Liver (tissue), 9 donors: ENCODE results near the gene PPCS. TPM values are rescaled to one million over a fixed set of nuclear protein-coding genes. Genes with fewer than 3 reads are reported as not detected.
"Not testable (repeated sequence)": the region's sequence is repeated elsewhere in the genome, so short reads cannot be mapped to it uniquely, and the experiment has no call there.

Source experiments
- DNase-seq: peaks from one replicate; pipeline ENCODE4 v3.0.0-alpha.2; 2017; ENCODE audit warnings: low spot score
- H3K27ac ChIP-seq, 2 donors: one replicate each; pipeline ENCODE4 v1.7.0; 2013; ENCODE audit warnings: inconsistent platforms in 2 of 2, low read length in 2 of 2, control low read depth in 1 of 2, low read depth in 1 of 2, mild to moderate bottlenecking in 1 of 2
- H3K27me3 ChIP-seq, 4 donors: one replicate each; pipeline versions ENCODE4 v1.6.1 to v1.7.0; 2013; ENCODE audit warnings: low read length in 3 of 4, inconsistent platforms in 1 of 4, mild to moderate bottlenecking in 1 of 4, moderate library complexity in 1 of 4; ENCODE audit not compliant: control insufficient read depth in 4 of 4, insufficient read depth in 4 of 4
- H3K36me3 ChIP-seq, 4 donors: one replicate each; pipeline versions ENCODE4 v1.6.1 to v1.7.0; 2013; ENCODE audit warnings: low read length in 3 of 4, mild to moderate bottlenecking in 3 of 4, low read depth in 1 of 4, moderate library complexity in 1 of 4; ENCODE audit not compliant: control insufficient read depth in 4 of 4, insufficient read depth in 3 of 4
- H3K4me1 ChIP-seq, 4 donors: one replicate each; pipeline versions ENCODE4 v1.6.1 to v1.7.0; 2013; ENCODE audit warnings: low read length in 3 of 4, mild to moderate bottlenecking in 3 of 4, moderate library complexity in 1 of 4; ENCODE audit not compliant: control insufficient read depth in 4 of 4, insufficient read depth in 4 of 4
- H3K4me3 ChIP-seq, 3 donors: one replicate each; pipeline versions ENCODE4 v1.6.1 to v1.7.0; 2013; ENCODE audit warnings: low read length in 3 of 3, control low read depth in 1 of 3, low read depth in 1 of 3, mild to moderate bottlenecking in 1 of 3
- H3K9ac ChIP-seq, 2 donors: one replicate each; pipeline ENCODE4 v1.7.0; 2013; ENCODE audit warnings: low read length in 2 of 2, mild to moderate bottlenecking in 2 of 2, moderate library complexity in 2 of 2, control low read depth in 1 of 2, low read depth in 1 of 2
- H3K9me3 ChIP-seq, 4 donors: one replicate each; pipeline versions ENCODE4 v1.6.1 to v1.7.0; 2013; ENCODE audit warnings: low read length in 3 of 4; ENCODE audit not compliant: control insufficient read depth in 4 of 4
- EGR1 ChIP-seq, 2 donors: IDR thresholded peaks; 2 replicates each; pipeline ENCODE4 v1.6.1; 2016 to 2018; ENCODE audit warnings: antibody characterized with exemption in 2 of 2, low read depth in 2 of 2
- FOXA1 ChIP-seq: IDR thresholded peaks from 2 replicates; pipeline ENCODE4 v1.6.1; 2016; ENCODE audit warnings: antibody characterized with exemption
- FOXA2 ChIP-seq: IDR thresholded peaks from 2 replicates; pipeline ENCODE4 v1.6.1; 2016; ENCODE audit warnings: antibody characterized with exemption
- GABPA ChIP-seq, 2 donors: IDR thresholded peaks in 1 of 2; conservative IDR thresholded peaks in 1 of 2; 2 replicates each; pipeline ENCODE4 v1.6.1; 2016; ENCODE audit warnings: antibody characterized with exemption in 2 of 2, mild to moderate bottlenecking in 1 of 2, moderate library complexity in 1 of 2
- HNF4A ChIP-seq, 2 donors: conservative IDR thresholded peaks; 2 replicates each; pipeline ENCODE4 v1.6.1; 2016; ENCODE audit warnings: antibody characterized with exemption in 2 of 2, mild to moderate bottlenecking in 2 of 2
- HNF4G ChIP-seq: IDR thresholded peaks from 2 replicates; pipeline ENCODE4 v1.6.1; 2016; ENCODE audit warnings: antibody characterized with exemption
- JUND ChIP-seq, 2 donors: IDR thresholded peaks; 2 replicates each; pipeline ENCODE4 v1.6.1; 2016; ENCODE audit warnings: antibody characterized with exemption in 2 of 2
- NR2F2 ChIP-seq: IDR thresholded peaks from 2 replicates; pipeline ENCODE4 v1.6.1; 2016; ENCODE audit warnings: antibody characterized with exemption
- RAD21 ChIP-seq, 2 donors: IDR thresholded peaks; 2 replicates each; pipeline ENCODE4 v1.6.1; 2016; ENCODE audit warnings: antibody characterized with exemption in 2 of 2, mild to moderate bottlenecking in 2 of 2
- RXRA ChIP-seq, 2 donors: IDR thresholded peaks; 2 replicates each; pipeline ENCODE4 v1.6.1; 2017 to 2018; ENCODE audit warnings: antibody characterized with exemption in 2 of 2, mild to moderate bottlenecking in 1 of 2
- SP1 ChIP-seq: IDR thresholded peaks from 2 replicates; pipeline ENCODE4 v1.6.1; 2018; ENCODE audit warnings: antibody characterized with exemption, mild to moderate bottlenecking
- TAF1 ChIP-seq: conservative IDR thresholded peaks from 2 replicates; pipeline ENCODE4 v1.6.1; 2016; ENCODE audit warnings: antibody characterized with exemption, mild to moderate bottlenecking
- YY1 ChIP-seq: IDR thresholded peaks from 2 replicates; pipeline ENCODE4 v1.6.1; 2016; ENCODE audit warnings: antibody characterized with exemption, mild to moderate bottlenecking
- whole genome bisulfite sequencing: extraction: QIAGEN DNeasy Blood & Tissue Kit; methylation state at CpG from one replicate; pipeline ENCODE4 v1.1.7; 2013; 5-methylcytosine and 5-hydroxymethylcytosine counted together
- polyA plus RNA-seq, 2 donors: library from polyadenylated mRNA; stranded (reverse) in 1 of 2; unstranded in 1 of 2; fragments of 200-250 nt in 1 of 2; fragments of >200 nt in 1 of 2; fragmentation: Nextera tagmentation in 1 of 2; extraction: Ambion mirVana in 1 of 2; gene quantifications; one replicate each; pipeline versions ENCODE4 v1.2.1 to v1.2.3, GENCODE V29; 2013 to 2015
- total RNA-seq, 2 donors: library from RNA; depleted of rRNA; stranded (reverse); fragments of >200 nt; gene quantifications; one replicate each; pipeline ENCODE4 v1.2.3, GENCODE V29; 2014
- TF ChIP-seq, protein P1 (sequence below): IDR thresholded peaks from 2 replicates; pipeline ENCODE4 v1.6.1; 2016; ENCODE audit warnings: antibody characterized with exemption, mild to moderate bottlenecking
- TF ChIP-seq, protein P2 (sequence below): IDR thresholded peaks from 2 replicates; pipeline ENCODE4 v1.6.1; 2016; ENCODE audit warnings: antibody characterized with exemption
- TF ChIP-seq, protein P3 (sequence below): IDR thresholded peaks from 2 replicates; pipeline ENCODE4 v1.6.1; 2016; ENCODE audit warnings: antibody characterized with exemption
- TF ChIP-seq, protein P4 (sequence below): fragments of 150-350 bp; IDR thresholded peaks from 2 replicates; pipeline ENCODE4 v1.5.1; 2017; ENCODE audit warnings: improper control_type of control experiment, low read depth, low read length; ENCODE audit not compliant: missing input control
- TF ChIP-seq, protein P5 (sequence below): IDR thresholded peaks from 2 replicates; pipeline ENCODE4 v1.6.1; 2016; ENCODE audit warnings: antibody characterized with exemption
- donor health status: healthy.
- donor health status: healthy.
- donor health status: healthy.
- donor health status: healthy.
- donor health status: healthy.

Gene PPCS
- total and polyA plus RNA-seq, 4 donors, result 22.2 to 65.4 (median 36.0) TPM

DNA sequence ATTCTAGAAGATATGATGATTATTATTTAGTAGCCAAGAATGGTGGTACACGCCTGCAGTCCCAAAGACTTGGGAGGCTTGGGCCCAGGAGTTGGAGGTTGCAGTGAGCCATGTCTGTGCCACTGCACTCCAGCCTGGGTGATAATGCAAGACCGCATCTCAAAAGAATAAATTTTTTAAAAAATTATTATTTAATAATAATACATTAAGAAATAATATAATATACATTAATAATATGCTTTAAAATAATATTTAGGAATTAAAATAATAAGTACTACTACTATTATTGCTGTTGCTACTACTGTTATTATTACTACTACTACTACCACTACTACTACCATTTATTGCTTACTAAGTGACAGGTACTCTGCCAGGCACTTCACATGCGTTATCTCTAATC lies 33.9 kb downstream of the PPCS start:
- no peaks in the 10 kb centered on the region for H3K4me1 ChIP-seq
- H3K36me3 ChIP-seq, result no peaks in the 10 kb centered on the region
- no peaks in the 10 kb centered on the region for H3K9me3 ChIP-seq
- H3K27ac ChIP-seq, result no peak overlapping the region
- no peak for DNase-seq
- TF ChIP-seq TAF1 (no peak), YY1 (no peak), HNF4G (no peak), GABPA (IDR thresholded peaks at IDR 0.05 in 1 of 2, conservative IDR thresholded peaks at IDR 0.05 in 1 of 2) (no peak), FOXA2 (no peak), RXRA (IDR thresholded peaks at IDR 0.05) (no peak), NR2F2 (no peak), RAD21 (IDR thresholded peaks at IDR 0.05) (no peak), EGR1 (IDR thresholded peaks at IDR 0.05; ENCODE audit: low read depth in 2 of 2) (no peak), HNF4A (conservative IDR thresholded peaks at IDR 0.05) (no peak), SP1 (no peak), JUND (IDR thresholded peaks at IDR 0.05) (no peak), FOXA1 (no peak)
- TF ChIP-seq, protein P1, sequence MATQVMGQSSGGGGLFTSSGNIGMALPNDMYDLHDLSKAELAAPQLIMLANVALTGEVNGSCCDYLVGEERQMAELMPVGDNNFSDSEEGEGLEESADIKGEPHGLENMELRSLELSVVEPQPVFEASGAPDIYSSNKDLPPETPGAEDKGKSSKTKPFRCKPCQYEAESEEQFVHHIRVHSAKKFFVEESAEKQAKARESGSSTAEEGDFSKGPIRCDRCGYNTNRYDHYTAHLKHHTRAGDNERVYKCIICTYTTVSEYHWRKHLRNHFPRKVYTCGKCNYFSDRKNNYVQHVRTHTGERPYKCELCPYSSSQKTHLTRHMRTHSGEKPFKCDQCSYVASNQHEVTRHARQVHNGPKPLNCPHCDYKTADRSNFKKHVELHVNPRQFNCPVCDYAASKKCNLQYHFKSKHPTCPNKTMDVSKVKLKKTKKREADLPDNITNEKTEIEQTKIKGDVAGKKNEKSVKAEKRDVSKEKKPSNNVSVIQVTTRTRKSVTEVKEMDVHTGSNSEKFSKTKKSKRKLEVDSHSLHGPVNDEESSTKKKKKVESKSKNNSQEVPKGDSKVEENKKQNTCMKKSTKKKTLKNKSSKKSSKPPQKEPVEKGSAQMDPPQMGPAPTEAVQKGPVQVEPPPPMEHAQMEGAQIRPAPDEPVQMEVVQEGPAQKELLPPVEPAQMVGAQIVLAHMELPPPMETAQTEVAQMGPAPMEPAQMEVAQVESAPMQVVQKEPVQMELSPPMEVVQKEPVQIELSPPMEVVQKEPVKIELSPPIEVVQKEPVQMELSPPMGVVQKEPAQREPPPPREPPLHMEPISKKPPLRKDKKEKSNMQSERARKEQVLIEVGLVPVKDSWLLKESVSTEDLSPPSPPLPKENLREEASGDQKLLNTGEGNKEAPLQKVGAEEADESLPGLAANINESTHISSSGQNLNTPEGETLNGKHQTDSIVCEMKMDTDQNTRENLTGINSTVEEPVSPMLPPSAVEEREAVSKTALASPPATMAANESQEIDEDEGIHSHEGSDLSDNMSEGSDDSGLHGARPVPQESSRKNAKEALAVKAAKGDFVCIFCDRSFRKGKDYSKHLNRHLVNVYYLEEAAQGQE, result no peak
- TF ChIP-seq, protein P2, sequence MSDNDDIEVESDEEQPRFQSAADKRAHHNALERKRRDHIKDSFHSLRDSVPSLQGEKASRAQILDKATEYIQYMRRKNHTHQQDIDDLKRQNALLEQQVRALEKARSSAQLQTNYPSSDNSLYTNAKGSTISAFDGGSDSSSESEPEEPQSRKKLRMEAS, result no peak
- TF ChIP-seq, protein P3, sequence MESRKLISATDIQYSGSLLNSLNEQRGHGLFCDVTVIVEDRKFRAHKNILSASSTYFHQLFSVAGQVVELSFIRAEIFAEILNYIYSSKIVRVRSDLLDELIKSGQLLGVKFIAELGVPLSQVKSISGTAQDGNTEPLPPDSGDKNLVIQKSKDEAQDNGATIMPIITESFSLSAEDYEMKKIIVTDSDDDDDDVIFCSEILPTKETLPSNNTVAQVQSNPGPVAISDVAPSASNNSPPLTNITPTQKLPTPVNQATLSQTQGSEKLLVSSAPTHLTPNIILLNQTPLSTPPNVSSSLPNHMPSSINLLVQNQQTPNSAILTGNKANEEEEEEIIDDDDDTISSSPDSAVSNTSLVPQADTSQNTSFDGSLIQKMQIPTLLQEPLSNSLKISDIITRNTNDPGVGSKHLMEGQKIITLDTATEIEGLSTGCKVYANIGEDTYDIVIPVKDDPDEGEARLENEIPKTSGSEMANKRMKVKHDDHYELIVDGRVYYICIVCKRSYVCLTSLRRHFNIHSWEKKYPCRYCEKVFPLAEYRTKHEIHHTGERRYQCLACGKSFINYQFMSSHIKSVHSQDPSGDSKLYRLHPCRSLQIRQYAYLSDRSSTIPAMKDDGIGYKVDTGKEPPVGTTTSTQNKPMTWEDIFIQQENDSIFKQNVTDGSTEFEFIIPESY, result no peak
- TF ChIP-seq, protein P4, sequence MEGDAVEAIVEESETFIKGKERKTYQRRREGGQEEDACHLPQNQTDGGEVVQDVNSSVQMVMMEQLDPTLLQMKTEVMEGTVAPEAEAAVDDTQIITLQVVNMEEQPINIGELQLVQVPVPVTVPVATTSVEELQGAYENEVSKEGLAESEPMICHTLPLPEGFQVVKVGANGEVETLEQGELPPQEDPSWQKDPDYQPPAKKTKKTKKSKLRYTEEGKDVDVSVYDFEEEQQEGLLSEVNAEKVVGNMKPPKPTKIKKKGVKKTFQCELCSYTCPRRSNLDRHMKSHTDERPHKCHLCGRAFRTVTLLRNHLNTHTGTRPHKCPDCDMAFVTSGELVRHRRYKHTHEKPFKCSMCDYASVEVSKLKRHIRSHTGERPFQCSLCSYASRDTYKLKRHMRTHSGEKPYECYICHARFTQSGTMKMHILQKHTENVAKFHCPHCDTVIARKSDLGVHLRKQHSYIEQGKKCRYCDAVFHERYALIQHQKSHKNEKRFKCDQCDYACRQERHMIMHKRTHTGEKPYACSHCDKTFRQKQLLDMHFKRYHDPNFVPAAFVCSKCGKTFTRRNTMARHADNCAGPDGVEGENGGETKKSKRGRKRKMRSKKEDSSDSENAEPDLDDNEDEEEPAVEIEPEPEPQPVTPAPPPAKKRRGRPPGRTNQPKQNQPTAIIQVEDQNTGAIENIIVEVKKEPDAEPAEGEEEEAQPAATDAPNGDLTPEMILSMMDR, result no peak
- TF ChIP-seq, protein P5, sequence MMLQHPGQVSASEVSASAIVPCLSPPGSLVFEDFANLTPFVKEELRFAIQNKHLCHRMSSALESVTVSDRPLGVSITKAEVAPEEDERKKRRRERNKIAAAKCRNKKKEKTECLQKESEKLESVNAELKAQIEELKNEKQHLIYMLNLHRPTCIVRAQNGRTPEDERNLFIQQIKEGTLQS, result no peak
- 99% methylated on average over 3 of the region's 3 CpGs for WGBS
- no peak overlapping the region for H3K4me3 ChIP-seq
- H3K27me3 ChIP-seq, result no peaks in the 10 kb centered on the region
- no peak overlapping the region for H3K9ac ChIP-seq

DNA sequence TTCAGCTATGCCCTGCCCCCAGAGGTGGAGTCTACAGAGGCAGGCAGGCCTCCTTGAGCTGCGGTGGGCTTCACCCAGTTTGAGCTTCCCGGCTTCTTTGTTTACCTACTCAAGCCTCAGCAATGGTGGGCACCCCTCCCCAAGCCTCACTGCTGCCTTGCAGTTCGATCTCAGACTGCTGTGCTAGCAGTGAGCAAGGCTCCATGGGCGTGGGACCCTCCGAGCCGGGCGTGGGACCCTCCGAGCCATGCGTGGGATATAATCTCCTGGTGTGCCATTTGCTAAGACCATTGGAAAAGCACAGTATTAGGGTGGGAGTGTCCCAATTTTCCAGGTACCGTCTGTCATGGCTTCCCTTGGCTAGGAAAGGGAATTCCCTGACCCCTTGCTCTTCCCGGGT lies 45.7 kb downstream of the PPCS start:
- not testable (repeated sequence) for H3K27me3 ChIP-seq, H3K27ac ChIP-seq, H3K4me1 ChIP-seq, H3K36me3 ChIP-seq, DNase-seq, H3K4me3 ChIP-seq, H3K9ac ChIP-seq
- 91% methylated on average over 11 of the region's 11 CpGs for WGBS
- H3K9me3 ChIP-seq, result peaks cover 0 to 21% (median 12%) of the 10 kb centered on the region in 4 donors
